ENCODE measurements around the gene CNFN.

DNA sequence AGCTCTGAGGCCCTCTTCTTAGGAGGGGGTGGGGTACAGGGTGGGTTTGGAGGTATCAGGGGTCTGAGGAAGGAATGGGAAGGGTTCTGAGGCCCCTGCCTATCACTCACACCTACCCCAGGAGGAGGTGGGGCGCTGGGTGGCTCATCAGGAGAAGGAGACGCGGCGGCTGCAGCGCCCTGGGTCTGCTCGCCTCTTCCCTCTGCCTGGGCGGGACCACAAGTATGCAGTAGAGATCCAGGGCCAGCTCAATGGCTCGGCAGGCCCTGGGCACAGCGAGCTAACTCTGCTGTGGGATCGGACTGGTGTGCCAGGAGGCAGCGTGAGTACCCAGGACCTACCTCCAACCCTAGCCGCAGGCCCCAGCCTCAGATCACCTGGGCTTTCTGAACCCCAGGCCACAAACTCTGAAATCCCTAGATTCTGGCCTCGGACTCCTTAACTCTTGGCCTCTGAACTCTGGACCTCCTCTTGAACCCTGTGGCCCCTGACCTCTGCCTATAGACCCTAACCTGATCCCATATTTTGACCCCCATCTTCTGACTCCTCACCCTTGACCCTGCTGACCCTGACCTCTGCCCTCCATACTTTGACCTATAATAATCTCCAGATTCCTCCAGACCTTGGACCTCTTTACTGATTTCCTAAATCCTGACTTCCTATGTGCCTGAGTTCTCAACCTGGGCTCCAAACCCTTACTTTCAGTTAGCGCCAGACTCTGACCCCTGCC is 40.6 kb downstream of the CNFN start:
- TF ChIP-seq, protein P1, sequence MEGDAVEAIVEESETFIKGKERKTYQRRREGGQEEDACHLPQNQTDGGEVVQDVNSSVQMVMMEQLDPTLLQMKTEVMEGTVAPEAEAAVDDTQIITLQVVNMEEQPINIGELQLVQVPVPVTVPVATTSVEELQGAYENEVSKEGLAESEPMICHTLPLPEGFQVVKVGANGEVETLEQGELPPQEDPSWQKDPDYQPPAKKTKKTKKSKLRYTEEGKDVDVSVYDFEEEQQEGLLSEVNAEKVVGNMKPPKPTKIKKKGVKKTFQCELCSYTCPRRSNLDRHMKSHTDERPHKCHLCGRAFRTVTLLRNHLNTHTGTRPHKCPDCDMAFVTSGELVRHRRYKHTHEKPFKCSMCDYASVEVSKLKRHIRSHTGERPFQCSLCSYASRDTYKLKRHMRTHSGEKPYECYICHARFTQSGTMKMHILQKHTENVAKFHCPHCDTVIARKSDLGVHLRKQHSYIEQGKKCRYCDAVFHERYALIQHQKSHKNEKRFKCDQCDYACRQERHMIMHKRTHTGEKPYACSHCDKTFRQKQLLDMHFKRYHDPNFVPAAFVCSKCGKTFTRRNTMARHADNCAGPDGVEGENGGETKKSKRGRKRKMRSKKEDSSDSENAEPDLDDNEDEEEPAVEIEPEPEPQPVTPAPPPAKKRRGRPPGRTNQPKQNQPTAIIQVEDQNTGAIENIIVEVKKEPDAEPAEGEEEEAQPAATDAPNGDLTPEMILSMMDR (IDR thresholded peaks at IDR 0.05), result no peak
- TF ChIP-seq EP300 (IDR thresholded peaks at IDR 0.05) (no peak), POLR2AphosphoS5 (IDR thresholded peaks at IDR 0.05) (no peak), POLR2A (IDR thresholded peaks at IDR 0.05) (no peak)

Measured in stomach (tissue), 4 donors.